Cortex of kidney (tissue), 1 donor: ENCODE data around the gene ALX3.
"Not testable (repeated sequence)": the region's sequence is repeated elsewhere in the genome, so short reads cannot be mapped to it uniquely, and the experiment has no call there.

Source experiments
- DNase-seq: peaks from one replicate; lab custom pipeline; 2025; lab: John Stamatoyannopoulos, UW

The ALX3 gene

DNA sequence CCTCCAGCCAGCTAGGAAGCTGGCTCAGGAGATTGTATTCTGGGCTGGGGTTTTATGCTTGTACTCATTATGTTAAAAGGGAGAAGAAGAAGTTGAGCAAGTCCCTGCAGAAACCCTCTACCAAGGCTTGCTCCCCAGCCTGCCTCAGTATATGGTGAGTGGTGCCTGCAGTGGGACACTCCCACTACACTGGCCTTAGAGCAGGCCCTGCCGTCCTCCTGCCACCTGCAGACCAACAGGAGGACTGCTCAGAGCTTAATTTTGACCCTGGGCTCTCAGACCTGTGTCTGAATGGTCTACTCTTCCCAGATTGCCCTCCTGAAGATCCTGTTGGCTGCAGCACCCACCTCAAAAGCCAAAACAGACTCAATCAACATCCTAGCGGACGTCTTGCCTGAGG, 23.0 kb downstream of the ALX3 start:
- DNase-seq: no peak

DNA sequence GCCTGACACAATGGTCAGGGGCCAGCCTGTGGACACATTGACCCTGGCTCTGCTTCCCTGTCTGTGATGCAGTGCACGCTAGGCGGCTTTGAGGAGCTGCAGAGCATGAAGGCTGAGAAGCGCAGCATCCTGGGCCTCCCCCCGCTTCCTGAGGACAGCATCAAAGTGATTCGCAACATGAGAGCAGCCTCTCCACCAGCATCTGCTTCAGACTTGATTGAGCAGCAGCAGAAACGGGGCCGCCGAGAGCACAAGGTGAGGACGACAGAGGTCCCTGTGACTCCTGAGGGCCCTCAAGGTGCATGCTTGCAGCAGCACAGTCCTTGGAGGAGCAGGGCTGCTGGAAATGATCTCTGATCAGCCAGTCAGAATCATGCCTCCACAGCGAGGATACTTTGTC, 27.5 kb downstream of the ALX3 start:
- no peak for DNase-seq

DNA sequence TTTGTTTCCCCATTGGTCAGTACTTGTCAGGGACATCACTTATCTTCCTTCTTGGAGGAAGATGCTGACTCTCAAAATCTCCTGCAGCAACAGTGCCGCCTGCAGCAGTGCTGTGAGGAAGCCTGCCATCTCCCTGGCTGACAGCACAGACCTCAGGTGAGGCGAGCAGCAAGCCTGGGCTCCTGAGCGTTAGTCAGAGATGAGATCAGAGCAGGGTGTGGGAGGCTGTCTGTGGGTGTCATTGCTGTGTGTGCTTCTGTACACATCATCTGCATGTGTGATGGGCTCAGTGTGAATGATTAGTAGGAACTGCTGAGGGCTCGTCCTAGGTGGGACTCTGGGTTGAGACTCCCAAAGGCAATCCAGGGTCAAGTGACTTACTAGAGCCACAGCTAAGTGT, 29.9 kb downstream of the ALX3 start:
- no peak for DNase-seq

DNA sequence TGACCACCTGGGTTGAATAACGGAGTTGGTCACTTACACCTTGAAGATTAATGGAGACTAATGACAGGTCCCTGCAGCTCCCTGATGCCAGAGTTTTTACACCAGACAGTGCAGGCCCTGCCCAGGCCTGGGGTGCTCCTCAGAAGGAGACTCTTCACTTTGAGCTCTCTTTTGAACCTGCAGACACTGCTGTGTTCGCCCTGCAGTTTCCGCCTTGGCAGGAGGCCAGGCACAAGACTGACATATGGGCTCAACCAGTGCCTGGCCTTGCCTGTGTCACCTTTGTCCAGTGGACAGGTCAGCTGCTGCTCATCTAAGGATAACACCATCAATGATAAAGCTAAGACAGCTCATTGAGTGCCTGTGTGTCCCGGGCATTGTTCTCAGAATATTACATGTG, 30.8 kb downstream of the ALX3 start:
- no peak for DNase-seq

DNA sequence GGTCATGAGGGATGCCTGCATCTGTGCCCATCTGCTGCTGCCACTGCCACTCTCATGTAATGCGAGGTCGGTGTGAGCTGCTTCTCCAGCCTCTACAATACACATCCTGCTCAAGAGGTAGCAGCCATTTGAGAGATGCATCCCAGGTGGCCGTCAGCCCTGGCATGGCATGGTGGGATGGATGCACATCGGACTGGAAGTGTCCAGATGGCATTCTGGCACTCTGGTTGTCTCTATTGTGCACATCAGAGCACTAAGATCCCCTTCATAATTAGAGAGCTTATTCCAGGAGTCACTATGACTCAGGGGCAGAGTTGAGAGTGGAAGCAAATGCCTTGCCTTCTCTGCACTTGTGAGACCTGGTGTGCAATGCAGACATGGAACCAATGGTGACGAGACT, 32.2 kb downstream of the ALX3 start:
- DNase-seq: no peak

DNA sequence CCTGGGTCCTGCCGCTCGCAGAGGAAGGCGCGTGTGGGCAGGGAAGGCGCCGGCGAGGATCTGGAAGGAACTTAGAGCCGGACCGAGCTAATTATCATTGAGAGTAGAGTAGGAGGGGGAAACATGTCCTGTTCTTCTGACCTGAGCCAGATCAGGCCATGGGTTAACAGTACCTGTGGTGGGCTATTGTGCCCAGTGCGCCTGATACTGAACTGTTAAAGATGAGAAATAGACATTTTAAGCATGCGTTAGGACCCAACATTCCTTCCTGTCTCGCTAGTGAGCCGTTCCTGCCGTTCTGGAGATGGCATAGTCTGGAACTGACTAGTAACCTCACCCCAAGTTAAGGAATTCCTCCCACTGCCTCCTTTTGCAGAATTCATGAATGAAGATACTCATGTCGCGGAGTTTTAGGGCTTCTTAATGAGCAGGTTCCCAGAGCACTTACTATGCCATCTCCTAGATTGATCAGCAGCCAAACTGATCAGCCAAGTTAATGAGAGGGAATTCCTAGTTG, 35.2 kb downstream of the ALX3 start:
- DNase-seq: no peak

DNA sequence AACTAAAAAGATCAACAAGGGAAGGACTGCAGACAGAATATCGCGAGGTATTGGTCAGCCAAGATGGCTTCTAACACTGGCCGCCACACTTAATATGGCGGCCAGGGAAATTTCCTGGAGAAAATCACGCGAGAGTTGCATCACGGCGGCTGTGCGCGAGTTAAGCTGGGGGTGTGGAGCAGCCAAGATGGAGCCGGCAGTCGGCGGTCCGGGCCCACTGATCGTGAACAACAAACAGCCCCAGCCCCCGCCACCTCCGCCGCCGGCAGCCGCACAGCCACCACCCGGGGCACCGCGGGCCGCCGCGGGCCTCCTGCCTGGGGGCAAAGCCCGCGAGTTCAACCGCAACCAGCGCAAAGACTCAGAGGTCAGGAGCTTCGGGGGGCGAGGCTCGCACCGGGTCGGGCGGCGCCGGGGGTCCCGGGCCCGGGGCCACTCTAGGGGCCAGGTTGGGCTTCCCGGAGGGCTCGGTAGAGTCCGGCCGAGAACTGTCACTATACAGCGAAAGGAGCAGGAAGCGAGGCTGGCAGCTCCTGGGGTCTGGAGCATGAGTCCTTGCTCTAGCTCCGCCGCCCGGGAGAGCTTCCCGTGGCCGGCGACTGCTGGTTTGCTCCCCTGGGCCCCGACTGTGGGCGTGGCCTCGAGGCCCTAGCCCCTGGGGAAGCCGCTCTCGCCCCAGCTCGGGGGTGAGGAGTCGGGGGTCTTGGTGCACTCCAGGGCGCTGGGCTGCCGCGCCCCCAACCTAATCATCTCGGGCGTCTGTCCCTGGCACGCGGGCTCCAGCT, 35.8 kb downstream of the ALX3 start, which contains the start of gene STRIP1:
STRIP1 (plus strand) TSS at position 174 of the 785 bp plus-strand sequence; CDS start at position 188, 14 bp downstream.
- DNase-seq: no peak

DNA sequence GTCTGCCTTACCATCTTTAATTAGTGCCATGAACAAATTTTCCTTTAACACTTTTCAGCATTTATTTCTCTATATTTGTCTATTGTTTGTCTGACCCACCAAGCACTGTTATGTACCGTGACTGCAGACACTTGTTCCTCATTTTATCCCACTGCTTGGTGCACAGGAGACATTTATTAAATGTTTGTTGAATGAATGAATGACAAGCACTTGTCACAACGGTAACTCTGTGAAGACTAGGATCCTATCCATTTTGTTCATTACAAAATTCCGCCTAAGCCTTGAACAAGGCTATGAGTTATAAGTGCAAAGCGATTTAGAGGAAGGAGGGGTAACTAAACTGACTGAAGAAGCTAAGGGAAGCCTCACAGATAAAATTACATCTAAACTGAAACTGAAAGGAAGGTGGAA, 36.4 kb downstream of the ALX3 start:
- DNase-seq: no peak

DNA sequence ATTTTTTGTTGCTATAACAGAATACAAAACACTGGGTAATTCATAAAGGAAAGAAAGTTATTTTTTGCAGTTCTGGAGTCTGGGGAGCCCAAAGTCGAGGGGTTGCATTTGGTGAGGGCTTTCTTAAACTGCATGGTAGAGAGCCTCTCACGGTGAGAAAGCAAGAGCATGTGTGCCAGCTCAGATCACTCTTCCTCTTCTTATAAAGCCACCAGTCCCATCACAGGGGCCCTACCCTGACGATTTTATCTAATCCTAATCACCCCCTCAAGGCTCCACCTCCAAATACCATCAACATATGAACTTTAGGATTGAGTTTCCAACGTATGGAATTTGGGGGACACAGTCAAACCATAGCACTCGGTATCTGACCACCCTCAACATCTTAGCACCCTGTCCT, 37.1 kb downstream of the ALX3 start:
- no peak for DNase-seq

DNA sequence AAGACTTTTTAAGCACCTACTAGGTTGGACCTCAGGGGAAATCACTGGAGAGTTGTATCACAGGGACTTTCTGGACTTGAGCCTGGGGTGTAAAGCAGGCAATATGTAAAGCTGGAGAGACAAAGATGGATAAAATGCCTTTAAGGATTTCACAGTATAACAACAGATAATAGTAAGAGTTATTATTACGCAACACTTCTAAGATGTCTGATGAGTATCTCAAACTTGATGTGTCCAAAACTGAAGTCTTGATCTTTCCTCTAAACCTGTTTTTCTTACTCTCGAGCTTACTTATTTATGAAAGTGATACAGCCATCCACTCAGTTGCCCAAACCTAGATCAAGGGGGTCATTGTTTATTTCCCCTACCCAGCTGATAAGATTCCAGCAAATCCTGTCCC, 38.1 kb downstream of the ALX3 start:
- DNase-seq: no peak

DNA sequence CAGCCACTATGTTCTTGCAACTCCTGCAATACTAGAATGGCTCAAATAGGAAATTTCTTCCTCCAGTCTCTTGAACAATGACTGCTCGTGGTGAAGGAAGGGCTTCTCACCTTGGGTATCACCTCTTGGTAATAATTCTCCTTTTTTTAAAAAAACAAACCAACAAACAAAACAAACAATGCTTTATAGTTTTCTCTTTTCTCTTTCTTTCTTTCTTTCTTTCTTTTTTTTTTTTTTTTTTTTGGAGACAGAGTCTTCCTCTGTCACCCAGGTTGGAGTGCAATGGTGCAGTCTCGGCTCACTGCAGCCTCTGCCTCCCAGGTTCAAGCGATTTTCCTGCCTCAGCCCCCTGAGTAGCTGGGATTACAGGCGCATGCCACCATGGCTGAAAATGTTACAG, 39.8 kb downstream of the ALX3 start:
- not testable (repeated sequence) for DNase-seq

DNA sequence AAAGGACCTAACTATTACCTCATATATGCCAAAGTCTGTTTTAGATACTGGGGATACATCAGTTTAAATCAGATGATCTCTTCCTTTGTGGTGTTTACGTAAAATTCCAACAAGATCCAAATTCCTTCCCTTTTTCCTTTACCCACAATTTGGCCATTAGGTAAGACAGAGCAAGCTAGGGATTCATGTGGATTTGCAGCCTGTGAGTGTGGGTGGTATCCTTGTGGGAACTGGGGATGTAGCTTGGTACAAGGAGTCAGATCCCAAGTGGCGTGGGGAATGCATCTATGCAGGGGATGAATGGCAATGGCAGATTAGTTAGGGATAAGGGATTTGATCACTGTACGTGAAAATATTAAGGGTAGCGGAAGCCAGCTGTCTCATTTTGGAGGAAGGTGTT, 45.9 kb downstream of the ALX3 start:
- no peak for DNase-seq

DNA sequence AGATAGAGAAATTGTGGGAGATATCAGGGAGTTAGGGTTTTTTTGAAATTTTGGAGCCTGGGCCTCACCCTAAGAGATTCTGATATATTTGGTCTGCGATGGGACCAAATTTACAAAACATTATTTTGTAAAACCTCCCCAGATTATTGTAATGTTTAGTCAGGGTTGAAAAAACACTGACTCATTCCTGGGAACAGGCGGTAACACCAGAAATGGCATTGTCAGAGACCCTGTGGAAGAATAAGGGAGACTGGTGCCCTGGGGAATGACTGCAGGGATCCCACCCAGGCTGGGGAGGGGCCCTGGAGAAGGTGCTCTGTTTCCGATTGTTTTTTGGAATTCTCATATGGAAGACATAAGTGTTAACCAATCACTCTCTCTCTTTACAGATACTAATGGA, 49.2 kb downstream of the ALX3 start:
- no peak for DNase-seq

DNA sequence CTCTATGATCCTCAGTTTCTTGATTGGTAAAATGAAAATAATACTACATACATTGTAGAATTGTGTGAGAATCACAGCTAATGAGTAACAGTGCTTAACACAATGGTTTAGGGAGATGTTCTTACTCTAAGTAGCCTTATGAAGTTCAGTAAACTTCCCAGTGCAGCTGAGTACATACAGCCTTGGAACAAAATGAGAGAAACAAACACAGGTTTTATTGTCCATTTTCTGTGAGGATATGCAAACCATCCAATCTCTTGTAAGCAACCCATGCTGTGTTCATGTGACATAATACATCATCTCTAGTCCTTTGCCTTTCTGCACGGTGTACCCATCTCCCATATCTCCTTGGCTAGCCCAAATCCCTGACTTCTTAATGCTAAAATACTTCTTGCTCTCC, 50.7 kb downstream of the ALX3 start:
- DNase-seq: no peak

DNA sequence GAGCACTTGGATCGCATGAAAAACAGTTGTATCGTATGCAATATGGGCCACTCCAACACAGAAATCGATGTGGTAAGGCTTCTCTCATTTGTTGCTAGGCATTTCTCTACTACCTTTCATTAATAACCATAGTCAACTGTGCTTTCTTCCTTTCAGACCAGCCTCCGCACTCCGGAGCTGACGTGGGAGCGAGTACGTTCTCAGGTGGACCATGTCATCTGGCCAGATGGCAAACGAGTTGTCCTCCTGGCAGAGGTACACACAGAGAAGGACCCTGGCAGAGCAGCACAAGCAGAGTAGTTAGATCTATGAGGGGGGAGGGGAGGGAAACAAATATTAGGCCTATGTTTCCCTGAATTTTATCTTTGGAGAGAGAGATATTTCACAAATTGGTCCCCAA, 52.1 kb downstream of the ALX3 start:
- DNase-seq: no peak

DNA sequence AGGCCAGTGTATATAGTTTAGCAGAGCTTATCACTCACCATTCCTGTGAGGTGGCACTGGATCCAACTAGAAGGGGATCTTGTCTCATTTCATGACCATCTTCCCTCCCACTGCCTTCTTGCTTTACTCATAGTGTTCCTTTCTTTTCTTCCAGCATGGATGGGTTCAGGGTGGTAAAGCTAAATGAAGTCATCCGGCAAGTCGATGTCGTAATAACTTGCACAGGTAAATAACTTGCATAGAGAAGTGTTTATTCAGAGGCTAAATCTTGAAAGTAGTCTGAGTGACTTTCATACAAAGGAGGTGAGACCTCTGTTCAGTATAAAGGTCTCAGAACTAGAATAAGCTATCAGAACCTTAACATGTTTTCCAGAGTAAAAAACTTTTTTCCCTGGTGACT, 52.7 kb downstream of the ALX3 start:
- DNase-seq: no peak

DNA sequence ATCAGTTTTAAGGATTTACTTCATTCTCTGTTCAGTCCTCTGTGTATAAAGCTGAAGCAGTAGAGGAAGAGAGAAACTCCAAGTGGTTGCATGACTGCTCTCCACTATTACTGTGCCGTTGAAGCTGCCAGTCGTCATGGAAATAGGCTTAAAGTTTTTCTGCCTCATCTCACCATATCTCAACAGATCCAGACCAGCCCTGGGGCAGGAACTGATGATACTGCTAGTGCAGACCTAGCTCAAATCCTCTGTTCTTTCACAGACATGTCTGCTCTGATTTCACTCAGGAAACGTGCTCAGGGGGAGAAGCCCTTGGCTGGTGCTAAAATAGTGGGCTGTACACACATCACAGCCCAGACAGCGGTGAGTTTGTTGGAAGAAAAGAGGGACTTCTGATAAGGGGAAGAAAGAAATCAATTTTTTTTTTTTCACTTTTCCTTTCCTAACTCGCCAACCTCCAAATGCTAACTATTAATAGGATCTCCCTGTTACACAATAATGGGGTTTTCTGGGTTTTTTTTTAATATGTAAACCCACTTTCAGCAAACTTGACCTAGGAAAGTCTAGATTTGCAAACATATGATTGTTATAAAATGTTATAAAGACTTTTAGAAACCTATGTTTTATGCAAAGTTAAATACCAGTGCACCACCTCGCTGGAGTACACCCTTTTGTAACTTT, 58.2 kb downstream of the ALX3 start:
- DNase-seq: no peak

DNA sequence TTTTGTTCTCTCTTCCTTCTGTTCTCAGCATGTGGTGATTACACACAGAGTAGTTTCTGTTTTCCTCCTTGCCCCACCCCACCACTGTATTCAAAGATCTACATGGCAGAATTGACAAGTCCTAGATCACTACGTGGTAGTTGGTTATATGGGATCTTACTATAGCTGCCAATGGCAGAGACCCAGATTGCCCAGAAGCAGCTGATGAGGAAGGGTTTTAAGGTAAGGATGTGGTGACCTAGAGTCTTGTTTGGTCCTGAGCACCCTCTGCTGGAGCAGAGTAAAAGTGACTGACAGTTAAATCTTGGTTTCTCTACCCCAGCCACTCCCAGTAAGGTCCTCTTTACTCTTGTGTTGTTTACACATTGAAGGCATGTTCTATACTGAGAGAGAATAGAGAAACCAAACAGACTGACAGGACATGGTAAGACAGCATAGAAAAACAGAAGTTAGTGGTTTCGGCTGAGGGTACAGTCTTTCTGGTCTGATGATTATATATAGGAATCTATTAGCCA, 58.9 kb downstream of the ALX3 start:
- DNase-seq: no peak
